ENCODE measurements around the gene EPN2.
"Not testable (repeated sequence)": the region's sequence is repeated elsewhere in the genome, so short reads cannot be mapped to it uniquely, and the experiment has no call there.

EPN2 gene

GRCh38 chr17:19237139-19237388, at the start of gene EPN2:
TSS of gene EPN2 (plus strand) at chr17:19237366. CDS start at chr17:19283120, 45,754 bp downstream.
- peak; percentile 54 for DNase-seq (ENCODE audit: low spot score)

DNA sequence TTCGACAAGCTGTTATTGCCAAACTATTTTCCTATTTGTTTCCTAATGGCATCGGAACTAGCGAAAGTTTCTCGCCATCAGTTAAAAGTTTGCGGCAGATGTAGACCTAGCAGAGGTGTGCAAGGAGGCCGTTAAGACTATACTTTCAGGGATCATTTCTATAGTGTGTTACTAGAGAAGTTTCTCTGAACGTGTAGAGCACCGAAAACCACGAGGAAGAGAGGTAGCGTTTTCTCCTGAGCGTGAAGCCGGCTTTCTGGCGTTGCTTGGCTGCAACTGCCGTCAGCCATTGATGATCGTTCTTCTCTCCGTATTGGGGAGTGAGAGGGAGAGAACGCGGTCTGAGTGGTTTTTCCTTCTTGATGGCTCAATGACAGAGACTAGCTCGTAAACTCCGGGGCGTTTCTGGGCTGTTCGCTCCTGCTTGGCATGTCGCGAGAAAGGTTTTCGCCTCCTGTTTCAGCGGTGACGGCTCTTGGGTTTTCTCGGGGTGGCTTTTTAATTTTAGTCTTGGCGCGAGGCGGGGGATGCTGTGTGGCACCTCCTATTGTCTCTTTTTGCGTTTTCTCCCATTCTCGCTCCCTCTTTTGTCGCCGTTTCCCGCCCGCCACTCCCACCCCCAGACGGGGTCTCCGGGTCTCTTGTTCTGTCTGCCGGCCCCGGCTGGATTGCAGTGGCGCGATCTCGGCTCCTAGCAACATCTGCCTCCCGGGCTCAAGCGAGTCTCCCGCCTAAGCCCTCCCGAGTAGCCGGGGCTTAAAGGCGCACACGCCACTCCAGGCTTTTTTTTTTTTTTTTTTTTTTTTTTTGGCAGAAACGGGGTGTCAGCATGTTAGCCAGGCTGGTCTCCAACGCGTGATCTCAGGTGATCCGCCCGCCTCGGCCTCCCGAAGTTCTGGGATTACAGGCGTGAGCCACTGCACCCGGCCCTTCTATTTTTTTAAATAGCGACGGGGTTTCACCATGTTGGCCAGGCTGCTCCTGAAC, 49.0 kb upstream of the EPN2 start:
- DNase-seq (ENCODE audit: low spot score): not testable (repeated sequence)

DNA sequence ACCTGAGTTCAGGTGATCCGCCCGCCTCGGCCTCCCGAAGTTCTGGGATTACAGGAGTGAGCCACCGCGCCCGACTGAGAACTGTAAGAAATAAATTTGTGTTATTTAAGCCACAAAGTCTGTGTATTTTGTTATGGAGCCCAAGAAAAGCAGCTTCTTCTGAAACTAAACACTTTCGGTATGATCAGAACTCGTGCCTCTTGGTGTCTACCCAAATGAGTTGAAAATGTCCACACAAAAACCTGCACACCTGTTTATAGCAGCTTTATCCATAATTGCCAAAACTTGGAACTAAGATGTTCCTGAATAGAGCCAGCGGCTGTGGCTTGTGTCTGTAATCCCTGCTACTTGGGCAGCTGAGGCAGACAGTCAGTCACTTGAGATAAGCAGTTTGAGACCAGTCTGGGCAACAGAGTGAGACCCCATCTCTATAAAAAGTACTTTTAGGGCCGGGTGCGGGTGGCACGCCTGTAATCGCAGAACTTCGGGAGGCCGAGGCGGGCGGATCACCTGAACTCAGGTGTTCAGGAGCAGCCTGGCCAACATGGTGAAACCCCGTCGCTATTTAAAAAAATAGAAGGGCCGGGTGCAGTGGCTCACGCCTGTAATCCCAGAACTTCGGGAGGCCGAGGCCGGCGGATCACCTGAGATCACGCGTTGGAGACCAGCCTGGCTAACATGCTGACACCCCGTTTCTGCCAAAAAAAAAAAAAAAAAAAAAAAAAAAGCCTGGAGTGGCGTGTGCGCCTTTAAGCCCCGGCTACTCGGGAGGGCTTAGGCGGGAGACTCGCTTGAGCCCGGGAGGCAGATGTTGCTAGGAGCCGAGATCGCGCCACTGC, 48.1 kb upstream of the EPN2 start:
- DNase-seq (ENCODE audit: low spot score): not testable (repeated sequence)

DNA sequence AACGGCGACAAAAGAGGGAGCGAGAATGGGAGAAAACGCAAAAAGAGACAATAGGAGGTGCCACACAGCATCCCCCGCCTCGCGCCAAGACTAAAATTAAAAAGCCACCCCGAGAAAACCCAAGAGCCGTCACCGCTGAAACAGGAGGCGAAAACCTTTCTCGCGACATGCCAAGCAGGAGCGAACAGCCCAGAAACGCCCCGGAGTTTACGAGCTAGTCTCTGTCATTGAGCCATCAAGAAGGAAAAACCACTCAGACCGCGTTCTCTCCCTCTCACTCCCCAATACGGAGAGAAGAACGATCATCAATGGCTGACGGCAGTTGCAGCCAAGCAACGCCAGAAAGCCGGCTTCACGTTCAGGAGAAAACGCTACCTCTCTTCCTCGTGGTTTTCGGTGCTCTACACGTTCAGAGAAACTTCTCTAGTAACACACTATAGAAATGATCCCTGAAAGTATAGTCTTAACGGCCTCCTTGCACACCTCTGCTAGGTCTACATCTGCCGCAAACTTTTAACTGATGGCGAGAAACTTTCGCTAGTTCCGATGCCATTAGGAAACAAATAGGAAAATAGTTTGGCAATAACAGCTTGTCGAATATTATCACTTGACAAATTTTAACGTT, 47.3 kb upstream of the EPN2 start:
- not testable (repeated sequence) for DNase-seq (ENCODE audit: low spot score)

- not testable (repeated sequence) for DNase-seq (ENCODE audit: low spot score)
Observed at GRCh38 chr17:19196382-19197204, 40.6 kb upstream of the EPN2 start.

GRCh38 chr17:19202448-19202847, 34.7 kb upstream of the EPN2 start:
- not testable (repeated sequence) for DNase-seq (ENCODE audit: low spot score)

GRCh38 chr17:19203429-19203828, 33.7 kb upstream of the EPN2 start:
- DNase-seq (ENCODE audit: low spot score): not testable (repeated sequence)

DNA sequence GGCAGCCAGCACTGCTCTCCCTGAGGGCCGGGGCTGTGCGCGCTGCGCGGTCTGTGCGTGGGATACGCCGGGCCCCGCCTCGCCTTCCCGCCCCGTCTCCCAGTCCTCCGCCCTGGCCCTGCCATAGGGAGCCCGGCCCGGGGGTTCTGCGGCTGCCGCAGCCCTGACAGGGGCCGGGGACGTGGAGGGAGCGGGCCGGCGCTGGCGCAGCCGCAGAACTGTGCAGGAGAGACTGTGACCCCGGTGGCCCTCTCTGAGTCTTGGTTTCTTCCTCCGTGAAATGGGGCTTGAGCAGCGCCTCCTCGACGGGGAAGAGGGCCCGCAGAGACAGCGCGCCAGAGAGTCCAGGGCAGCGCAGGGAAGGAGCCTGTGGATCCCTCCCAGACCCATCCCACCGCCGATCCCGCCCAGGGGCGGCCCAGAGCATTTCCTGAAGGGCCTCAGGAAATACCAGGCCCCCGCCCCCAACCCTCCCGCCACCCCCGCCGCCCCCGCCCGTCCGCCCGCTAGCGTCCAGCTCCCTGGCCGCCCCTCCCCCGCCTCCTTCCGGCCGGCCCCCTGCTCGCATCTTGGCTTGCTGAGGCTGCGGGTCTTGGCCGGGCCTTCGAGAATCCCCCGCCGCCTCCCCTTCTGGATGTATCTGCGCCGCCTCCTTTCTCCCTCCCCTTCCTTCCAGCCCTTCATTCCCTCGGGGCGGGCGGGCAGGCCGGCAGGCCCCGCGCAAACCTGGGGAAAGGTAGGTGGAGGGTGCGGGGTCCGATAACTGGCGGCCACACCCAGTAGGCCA, 21.9 kb upstream of the EPN2 start:
- not testable (repeated sequence) for DNase-seq (ENCODE audit: low spot score)

DNA sequence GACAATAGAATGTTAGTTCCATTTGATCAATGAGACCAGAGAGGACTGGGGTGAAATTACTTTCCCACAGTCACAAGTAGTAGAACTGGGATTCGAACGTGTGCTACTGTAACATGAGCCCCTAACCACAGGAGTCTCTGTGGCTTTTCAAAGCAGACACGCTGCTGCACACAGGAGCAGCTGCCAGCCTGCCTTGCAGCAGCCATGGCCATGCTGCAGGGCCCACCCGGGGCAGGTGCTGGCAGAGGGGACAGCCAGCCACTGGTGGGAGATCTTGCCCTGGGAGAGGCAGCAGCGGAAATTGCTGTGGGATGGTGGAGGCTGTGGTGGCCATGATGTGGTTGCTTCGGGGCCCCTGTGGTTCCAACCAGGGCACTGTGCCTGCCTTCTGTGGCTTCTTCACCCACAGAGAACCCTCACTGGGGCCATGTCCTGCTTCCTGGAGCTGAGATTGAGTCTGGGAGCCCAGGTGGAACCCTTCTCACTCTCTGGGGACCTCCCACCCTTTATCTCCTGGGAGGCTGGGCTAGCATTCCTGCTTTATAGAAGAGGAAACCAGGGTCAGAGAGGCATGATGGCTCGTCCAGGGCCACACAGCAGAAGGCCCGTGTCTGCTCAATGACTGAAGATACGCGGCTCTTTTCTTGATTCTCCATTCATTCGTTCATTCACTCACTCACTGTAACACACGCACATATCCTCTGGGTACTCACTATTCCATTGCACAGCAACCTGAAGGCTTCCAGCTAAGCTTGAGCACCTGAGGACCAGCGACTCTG, 20.8 kb upstream of the EPN2 start:
- not testable (repeated sequence) for DNase-seq (ENCODE audit: low spot score)

DNA sequence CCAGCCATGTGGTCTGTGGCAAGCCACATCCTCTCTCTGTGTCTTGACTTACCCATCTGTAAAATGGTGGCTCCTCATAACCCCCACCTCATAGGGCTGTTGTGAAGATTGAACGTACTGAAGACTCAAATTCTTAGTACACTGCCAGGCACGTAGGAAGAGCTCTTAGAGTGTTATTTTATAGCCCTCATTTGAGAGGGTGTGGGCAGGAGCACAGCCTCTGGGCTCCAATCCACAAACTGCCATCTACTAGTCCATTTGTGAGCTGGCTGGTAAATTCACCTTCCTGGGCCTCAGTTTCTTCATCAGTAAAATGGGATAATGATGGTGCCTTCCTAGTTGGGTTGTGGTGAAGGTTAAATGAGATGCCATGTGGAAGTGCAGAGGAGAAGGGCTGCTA, 18.3 kb upstream of the EPN2 start:
- DNase-seq (ENCODE audit: low spot score): not testable (repeated sequence)

DNA sequence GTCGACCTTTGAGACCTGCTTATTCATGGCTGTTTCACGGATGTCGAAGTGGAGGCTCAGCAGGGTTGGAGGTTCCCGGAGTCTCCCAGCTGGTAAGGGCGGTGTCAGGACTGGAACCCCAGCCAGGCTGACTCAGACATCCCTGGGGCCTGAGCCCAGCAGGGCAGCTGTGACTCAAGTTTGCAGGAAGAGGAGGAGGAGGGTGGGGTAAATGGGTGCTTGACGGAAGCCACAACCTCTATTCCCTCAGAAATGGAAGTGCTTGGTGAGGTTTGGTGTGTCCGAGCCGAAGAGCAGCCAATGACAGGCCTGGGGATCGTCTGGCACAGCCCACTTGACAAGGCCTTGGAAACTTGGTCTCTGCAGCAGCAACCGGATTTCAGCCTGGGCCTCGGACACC, 17.8 kb upstream of the EPN2 start:
- not testable (repeated sequence) for DNase-seq (ENCODE audit: low spot score)

DNA sequence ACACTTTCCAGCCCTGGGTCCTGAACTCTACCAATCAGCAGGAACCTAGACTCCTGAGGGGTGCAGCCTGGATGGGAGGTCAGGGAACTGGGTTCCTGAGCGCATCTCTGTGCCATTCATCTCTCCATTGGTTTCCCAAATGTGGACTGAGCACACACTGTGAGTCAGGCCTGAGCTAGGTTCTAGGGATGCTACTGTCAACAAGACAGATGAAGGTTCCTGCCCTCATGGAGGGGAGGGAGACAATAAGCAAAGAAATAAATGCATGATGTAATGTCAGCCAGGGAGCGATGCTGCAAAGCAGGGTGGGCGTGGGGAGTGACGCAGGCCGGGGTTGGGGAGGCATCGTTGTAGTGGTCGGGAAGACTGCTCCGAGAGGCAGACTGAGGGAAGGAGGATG, 17.0 kb upstream of the EPN2 start:
- not testable (repeated sequence) for DNase-seq (ENCODE audit: low spot score)

GRCh38 chr17:19226610-19227588, 10.3 kb upstream of the EPN2 start:
- not testable (repeated sequence) for DNase-seq (ENCODE audit: low spot score)

- not testable (repeated sequence) for DNase-seq (ENCODE audit: low spot score)
Observed at GRCh38 chr17:19234676-19235075, 2.5 kb upstream of the EPN2 start.

DNA sequence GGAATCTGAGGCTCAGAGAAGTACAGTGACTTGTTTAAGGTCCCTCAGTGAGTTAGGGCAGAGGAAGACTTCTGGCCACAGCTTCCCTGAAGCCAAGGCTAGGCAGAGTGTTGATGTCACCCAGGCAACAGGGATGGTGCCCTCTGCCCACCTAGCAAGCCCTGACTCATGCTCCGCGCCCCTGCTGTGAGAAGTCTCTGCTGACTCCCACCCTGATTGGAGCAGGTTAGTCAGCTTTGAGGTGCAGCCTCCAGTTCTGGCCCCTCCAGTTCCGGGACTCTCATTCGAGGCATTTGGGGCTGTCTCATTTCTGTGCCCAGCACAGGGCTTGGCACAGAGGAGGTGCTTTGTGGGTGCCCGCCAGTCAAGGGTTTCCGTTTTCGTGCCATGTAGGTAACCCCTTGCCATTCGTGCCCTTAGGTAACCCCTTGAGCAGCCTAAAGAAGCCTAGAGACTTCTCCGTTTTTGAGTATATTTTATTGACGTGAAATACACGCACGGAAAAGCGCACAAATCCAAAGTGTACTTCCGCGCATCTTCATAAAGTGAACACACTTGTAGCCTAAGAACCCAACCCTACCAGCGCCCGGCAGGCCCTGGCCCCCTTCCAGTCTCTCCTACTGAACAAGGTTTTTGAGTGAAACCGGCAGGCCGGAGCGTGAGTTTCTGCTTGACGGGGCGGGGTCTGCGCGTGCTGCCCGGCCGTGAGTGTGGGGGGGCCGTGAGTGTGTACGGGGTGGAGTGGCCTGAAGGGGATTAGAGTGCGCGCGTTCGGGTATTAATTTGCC, 621 bp upstream of the EPN2 start:
- not testable (repeated sequence) for DNase-seq (ENCODE audit: low spot score)

- no peak for DNase-seq (ENCODE audit: low spot score)
Observed at GRCh38 chr17:19237389-19238166, 412 bp downstream of the EPN2 start.

GRCh38 chr17:19238167-19238505, 970 bp downstream of the EPN2 start:
- DNase-seq (ENCODE audit: low spot score): no peak
